PC-3 (cell line): ENCODE measurements around the gene TMOD3.

Source experiments
- EZH2 ChIP-seq: fragments of 300-600 bp; sonication (generic); IDR thresholded peaks from one replicate; pipeline ENCODE4 v1.6.1; 2017; ENCODE audit warnings: antibody characterized with exemption, mild to moderate bottlenecking, low read length; ENCODE audit not compliant: unreplicated experiment
- TF ChIP-seq, protein P1 (sequence below): fragments of 300-600 bp; sonication (generic); conservative IDR thresholded peaks from 2 replicates; pipeline ENCODE4 v1.5.1; 2017; ENCODE audit warnings: antibody characterized with exemption, low read depth, mild to moderate bottlenecking, low read length

DNA sequence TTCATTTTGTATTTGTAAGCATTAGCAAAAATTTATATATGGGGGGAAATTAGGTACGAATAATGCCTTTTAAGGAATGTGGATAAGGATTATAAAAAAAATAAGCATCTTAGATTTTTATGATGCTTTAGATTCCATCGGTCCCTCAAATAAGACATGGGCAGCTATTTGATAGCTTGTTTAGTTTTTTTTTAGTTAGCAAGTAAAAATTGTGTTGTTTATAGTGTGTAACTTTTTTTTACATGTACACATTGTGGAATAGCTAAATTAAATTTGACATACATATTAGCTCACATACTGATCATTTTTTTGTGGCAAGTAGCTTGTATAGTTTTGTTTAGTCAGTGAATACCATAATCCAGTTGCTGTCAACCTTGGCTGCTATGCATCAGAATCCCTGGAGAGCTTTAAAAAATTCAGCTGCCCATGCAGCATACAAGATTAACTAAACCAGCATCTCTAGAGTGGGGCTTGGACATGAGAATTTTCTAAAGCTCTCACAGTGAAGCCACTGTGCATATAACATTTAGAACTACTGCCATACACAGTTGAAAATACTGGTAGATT is 53.9 kb downstream of the TMOD3 start:
- TF ChIP-seq, protein P1, sequence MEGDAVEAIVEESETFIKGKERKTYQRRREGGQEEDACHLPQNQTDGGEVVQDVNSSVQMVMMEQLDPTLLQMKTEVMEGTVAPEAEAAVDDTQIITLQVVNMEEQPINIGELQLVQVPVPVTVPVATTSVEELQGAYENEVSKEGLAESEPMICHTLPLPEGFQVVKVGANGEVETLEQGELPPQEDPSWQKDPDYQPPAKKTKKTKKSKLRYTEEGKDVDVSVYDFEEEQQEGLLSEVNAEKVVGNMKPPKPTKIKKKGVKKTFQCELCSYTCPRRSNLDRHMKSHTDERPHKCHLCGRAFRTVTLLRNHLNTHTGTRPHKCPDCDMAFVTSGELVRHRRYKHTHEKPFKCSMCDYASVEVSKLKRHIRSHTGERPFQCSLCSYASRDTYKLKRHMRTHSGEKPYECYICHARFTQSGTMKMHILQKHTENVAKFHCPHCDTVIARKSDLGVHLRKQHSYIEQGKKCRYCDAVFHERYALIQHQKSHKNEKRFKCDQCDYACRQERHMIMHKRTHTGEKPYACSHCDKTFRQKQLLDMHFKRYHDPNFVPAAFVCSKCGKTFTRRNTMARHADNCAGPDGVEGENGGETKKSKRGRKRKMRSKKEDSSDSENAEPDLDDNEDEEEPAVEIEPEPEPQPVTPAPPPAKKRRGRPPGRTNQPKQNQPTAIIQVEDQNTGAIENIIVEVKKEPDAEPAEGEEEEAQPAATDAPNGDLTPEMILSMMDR, result no peak
- TF ChIP-seq EZH2, result no peak
